Measurements from ENCODE around the gene CACNA2D3.
"Not testable (repeated sequence)": the region's sequence is repeated elsewhere in the genome, so short reads cannot be mapped to it uniquely, and the experiment has no call there.

The CACNA2D3 gene

DNA sequence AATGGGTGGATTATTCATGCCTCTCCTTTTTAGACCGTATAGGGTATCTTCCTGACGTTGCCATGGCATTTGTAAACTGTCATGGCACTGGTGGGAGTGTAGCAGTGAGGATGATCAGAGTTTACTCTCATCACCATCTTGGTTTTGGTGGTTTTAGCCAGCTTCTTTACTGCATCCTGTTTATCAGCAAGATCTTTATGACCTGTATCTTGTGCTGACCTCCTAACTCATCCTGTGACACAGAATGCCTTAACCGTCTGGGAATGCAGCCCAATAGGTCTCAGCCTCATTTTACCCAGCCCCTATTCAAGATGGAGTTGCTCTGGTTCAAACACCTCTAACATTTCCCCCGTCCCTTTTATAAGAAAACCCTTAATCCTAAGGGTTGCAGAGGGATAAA, 855.6 kb downstream of the CACNA2D3 start:
- H3K4me1 Mint-ChIP-seq (ENCODE audit: low read depth); H3K27ac Mint-ChIP-seq; H3K9me3 Mint-ChIP-seq; DNase-seq (ENCODE audit: low spot score); H3K27me3 Mint-ChIP-seq (ENCODE audit: low read depth); H3K36me3 Mint-ChIP-seq (ENCODE audit: low read depth); H3K4me3 Mint-ChIP-seq: not testable (repeated sequence)

DNA sequence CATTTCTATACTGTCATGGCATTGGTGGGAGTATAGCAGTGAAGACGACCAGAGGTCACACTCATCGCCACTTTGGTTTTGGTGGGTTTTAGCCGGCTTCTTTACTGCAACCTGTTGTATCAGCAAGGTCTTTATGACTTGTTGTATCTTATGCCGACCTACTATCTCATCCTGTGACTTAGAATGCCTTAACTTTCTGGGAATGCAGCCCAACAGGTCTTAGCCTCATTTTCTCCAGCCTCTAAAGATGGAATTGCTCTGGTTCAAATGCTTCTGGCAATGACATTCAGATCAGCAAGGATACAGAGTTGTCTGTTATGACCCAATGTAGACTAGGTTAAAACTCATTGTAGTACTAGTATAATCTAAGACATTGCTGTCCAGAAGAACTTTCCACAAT, 860.5 kb downstream of the CACNA2D3 start:
- Mint-ChIP-seq H3K27me3 (ENCODE audit: low read depth) (no peaks in the 10 kb centered on the region), H3K36me3 (ENCODE audit: low read depth) (no peaks in the 10 kb centered on the region), H3K4me3 (no peak overlapping the region), H3K4me1 (ENCODE audit: low read depth) (no peaks in the 10 kb centered on the region), H3K27ac (no peak overlapping the region), H3K9me3 (peaks cover 5% of the 10 kb centered on the region)
- no peak for DNase-seq (ENCODE audit: low spot score)

DNA sequence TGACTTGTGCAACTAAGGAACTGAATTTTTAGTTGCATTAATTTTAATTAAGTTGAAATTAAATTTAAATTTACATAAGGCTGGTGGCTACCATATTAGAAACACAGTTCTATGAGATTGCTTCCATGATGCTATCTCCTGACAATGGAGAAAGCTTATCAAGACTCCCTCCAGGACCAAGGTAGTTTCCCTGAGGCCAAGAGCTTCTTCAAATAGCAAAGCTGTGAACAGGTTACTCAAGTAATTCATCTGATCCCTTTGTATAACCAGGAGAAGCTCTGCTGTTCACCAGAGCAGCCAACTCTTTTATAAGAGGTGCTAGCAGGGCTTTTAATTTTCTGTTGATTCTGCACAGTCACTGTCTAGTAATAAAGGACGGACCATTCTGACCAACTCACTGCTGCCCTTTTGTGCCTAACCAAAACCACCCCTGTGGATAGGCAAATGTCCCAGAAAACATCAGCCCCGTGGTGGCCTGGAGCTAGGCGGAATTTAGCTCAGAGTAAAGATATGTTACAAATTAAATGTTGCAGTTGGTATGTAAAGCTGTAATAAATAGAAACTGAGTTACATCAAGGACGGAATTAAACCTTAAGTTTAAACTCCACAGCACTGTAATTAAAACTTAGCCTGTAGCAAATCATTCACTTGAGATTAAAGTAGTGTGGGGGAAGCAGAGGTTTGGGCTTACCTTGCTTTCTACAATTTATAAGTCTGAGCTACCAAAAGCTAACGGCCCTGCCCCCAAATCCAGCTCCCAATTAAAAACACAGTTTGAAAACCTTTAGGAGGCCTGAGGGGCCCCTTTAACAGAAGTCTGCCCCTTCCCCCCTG, 861.1 kb downstream of the CACNA2D3 start:
- DNase-seq (ENCODE audit: low spot score): no peak
- no peaks in the 10 kb centered on the region for H3K27me3 Mint-ChIP-seq (ENCODE audit: low read depth)
- H3K9me3 Mint-ChIP-seq: peaks cover 5% of the 10 kb centered on the region
- H3K4me1 Mint-ChIP-seq (ENCODE audit: low read depth): no peaks in the 10 kb centered on the region
- H3K27ac Mint-ChIP-seq: no peak overlapping the region
- H3K4me3 Mint-ChIP-seq: no peak overlapping the region
- H3K36me3 Mint-ChIP-seq (ENCODE audit: low read depth): no peaks in the 10 kb centered on the region

DNA sequence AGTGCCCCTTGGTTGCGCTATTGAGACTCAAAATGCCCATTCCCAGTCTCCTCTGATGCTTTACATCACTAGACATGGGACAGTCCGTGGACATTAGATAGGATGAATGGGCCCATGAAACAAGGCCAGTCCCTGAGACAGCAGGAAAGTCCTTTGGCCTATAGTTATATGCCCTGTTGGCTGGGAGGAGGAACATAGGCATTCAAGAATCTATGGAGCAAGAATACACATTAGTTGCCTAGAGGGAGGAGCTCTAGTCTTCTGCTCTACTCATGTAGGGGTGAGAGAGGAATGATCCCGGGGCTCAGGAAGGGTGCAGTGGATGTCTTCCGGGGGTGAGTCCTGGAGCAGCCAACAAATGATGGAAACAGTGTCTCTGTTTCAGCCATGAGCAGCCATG, 863.5 kb downstream of the CACNA2D3 start:
- no peaks in the 10 kb centered on the region for H3K4me1 Mint-ChIP-seq (ENCODE audit: low read depth)
- H3K27me3 Mint-ChIP-seq (ENCODE audit: low read depth): no peaks in the 10 kb centered on the region
- H3K27ac Mint-ChIP-seq: no peak overlapping the region
- peaks cover 5% of the 10 kb centered on the region for H3K9me3 Mint-ChIP-seq
- no peaks in the 10 kb centered on the region for H3K36me3 Mint-ChIP-seq (ENCODE audit: low read depth)
- H3K4me3 Mint-ChIP-seq: no peak overlapping the region
- no peak for DNase-seq (ENCODE audit: low spot score)

DNA sequence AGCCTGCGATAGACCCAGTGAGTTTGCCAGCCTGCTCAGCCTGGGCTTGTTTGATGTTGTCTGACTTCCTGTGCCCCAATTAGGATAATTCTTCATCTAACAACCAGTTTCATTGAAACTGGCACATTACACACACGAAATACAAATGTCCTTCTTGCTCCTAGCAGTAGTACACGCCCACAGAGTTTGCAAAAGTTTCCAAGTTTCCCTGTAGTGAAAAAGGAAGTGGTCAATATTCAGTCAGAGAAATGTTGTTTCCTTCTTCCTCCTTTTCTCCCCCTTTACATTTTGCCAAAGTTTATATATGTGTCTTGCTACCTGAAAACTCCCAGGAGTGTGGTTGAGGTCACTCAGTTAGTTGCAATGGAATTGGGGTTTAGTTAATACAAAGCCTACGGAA, 863.9 kb downstream of the CACNA2D3 start:
- Mint-ChIP-seq H3K27ac (no peak overlapping the region), H3K36me3 (ENCODE audit: low read depth) (no peaks in the 10 kb centered on the region), H3K9me3 (peaks cover 5% of the 10 kb centered on the region), H3K27me3 (ENCODE audit: low read depth) (no peaks in the 10 kb centered on the region), H3K4me3 (no peak overlapping the region), H3K4me1 (ENCODE audit: low read depth) (no peaks in the 10 kb centered on the region)
- no peak for DNase-seq (ENCODE audit: low spot score)

DNA sequence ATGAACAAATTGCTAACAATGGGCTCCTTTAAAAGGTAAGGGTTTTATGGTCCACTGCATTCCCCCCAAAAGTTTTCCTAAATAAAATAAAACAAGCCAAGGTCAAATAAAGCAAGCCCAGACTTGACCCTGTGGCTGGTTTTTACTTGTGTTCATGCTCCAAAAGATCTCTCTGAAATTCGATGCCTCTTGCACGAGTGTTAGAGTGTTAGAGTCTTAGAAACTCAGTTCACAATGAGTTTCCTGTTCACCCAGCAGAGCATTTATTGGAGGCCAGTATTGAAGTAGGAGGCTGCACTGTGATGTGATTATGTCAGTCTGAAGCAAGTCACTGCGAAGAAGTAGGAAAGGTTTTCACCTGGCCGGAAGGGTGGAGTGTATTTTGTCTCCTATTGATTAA, 865.4 kb downstream of the CACNA2D3 start:
- Mint-ChIP-seq H3K27ac (no peak overlapping the region), H3K4me3 (no peak overlapping the region), H3K4me1 (ENCODE audit: low read depth) (no peaks in the 10 kb centered on the region), H3K36me3 (ENCODE audit: low read depth) (no peaks in the 10 kb centered on the region), H3K27me3 (ENCODE audit: low read depth) (no peaks in the 10 kb centered on the region), H3K9me3 (peaks cover 5% of the 10 kb centered on the region)
- no peak for DNase-seq (ENCODE audit: low spot score)

DNA sequence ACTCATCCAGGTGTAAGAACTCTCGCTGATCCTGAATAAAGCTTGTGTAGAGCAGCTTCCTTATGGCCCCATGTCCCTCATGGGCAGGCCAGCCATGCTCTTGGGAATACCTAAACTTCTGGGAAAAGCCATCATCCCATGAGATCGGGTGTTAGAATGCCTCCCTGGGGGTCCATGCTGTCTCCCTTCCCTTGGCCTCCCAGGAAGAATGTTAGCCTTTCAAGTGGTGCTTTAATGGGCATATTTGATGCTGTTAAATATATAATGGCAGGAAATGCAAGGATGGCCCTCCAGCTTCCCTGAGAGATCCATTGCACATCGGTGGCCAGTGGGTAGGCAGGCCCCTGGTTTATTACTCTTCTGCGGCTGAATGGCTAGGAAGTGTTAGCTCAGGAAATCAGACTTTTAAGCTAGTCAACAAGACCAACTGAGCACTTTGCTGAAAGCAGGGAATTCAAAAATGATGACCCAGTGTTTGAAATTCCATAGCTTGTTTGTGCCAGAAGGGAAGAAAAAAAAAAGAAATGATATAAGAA, 866.0 kb downstream of the CACNA2D3 start:
- H3K27me3 Mint-ChIP-seq (ENCODE audit: low read depth): no peaks in the 10 kb centered on the region
- H3K27ac Mint-ChIP-seq: no peak overlapping the region
- H3K36me3 Mint-ChIP-seq (ENCODE audit: low read depth): no peaks in the 10 kb centered on the region
- no peak for DNase-seq (ENCODE audit: low spot score)
- H3K4me3 Mint-ChIP-seq: no peak overlapping the region
- H3K4me1 Mint-ChIP-seq (ENCODE audit: low read depth): no peaks in the 10 kb centered on the region
- H3K9me3 Mint-ChIP-seq: peaks cover 5% of the 10 kb centered on the region

DNA sequence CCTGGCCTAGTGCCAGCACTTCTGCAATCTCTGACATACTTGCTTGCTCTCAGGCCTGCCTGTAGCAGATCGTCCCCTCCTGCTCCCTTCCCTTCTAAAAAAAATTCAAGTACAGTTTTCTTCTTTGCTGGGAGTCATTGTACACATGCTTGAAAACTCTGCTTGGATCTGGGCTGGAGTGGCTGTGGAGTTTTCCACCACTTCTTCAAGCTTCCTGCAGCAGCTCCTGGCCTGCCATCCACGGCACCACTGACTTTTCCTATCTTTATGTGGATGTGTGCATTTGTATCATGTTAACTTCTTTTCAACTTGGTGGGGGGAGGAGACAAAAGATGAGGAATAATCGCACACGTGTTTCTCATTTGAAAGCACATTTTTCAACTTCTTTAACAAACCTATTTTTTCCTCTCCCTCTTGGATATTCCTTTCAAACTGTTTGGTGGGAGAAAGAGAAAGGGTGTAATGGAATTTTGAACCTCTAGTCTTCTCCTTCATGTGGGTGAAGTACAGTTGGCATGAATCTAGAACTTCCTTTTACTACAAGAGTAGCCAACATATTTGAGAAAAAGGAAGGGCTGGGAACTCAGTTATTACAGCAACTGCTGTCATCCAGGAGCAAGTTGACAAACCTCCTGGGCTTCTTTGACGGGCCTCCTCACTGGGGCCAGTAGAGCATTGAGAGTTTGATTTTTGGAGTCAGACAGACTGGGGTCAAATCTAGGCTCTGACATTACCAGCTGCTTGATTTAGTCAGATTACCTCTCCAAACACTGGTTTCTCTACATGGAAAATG, 866.7 kb downstream of the CACNA2D3 start:
- H3K4me3 Mint-ChIP-seq: no peak overlapping the region
- H3K27ac Mint-ChIP-seq: no peak overlapping the region
- DNase-seq (ENCODE audit: low spot score): no peak
- no peaks in the 10 kb centered on the region for H3K4me1 Mint-ChIP-seq (ENCODE audit: low read depth)
- no peaks in the 10 kb centered on the region for H3K36me3 Mint-ChIP-seq (ENCODE audit: low read depth)
- no peaks in the 10 kb centered on the region for H3K27me3 Mint-ChIP-seq (ENCODE audit: low read depth)
- H3K9me3 Mint-ChIP-seq: peaks cover 5% of the 10 kb centered on the region

DNA sequence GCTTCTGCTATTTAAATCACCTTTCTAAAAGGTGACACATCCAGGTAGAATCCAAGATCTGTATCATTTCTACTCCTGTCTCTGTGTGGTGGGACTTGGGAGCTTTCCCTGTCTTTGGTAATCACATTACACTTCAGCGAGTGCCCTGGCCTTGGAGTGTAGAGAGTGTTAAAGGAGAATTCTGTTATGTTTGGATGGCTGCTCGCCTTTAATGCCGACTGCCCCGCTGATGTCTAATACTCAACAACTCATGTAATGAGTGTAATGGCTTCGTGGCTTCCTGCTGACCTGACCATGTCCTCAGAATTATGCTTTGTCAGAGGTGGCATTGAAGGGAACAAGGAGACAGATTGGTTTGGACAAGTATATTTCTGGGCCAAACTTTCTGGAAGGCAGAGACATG, 871.8 kb downstream of the CACNA2D3 start:
- Mint-ChIP-seq H3K27ac (no peak overlapping the region), H3K36me3 (ENCODE audit: low read depth) (no peaks in the 10 kb centered on the region), H3K4me1 (ENCODE audit: low read depth) (no peaks in the 10 kb centered on the region), H3K27me3 (ENCODE audit: low read depth) (no peaks in the 10 kb centered on the region), H3K9me3 (peaks cover 7% of the 10 kb centered on the region), H3K4me3 (no peak overlapping the region)
- DNase-seq (ENCODE audit: low spot score): no peak

DNA sequence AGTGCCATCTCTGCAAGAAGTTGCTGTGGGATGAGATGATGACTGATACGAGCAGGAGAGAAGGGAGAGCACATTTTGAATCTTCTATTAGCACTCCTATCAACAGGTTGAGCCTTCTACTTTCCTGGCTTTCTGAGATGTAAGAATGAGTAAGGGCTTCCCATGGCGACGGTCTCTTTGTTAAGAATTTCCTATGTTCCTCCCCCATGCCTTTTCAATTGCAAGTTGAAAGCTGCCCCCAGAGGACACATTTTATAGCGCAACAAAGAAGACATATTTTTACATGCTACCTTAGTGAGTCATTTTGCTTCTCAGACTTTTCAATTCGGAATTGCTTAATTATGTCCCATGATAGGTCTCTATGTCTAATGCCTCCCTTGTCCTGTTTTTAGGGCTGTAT, 876.8 kb downstream of the CACNA2D3 start:
- H3K9me3 Mint-ChIP-seq: peaks cover 7% of the 10 kb centered on the region
- DNase-seq (ENCODE audit: low spot score): no peak
- H3K4me3 Mint-ChIP-seq: no peak overlapping the region
- no peaks in the 10 kb centered on the region for H3K27me3 Mint-ChIP-seq (ENCODE audit: low read depth)
- no peaks in the 10 kb centered on the region for H3K4me1 Mint-ChIP-seq (ENCODE audit: low read depth)
- no peak overlapping the region for H3K27ac Mint-ChIP-seq
- H3K36me3 Mint-ChIP-seq (ENCODE audit: low read depth): no peaks in the 10 kb centered on the region

DNA sequence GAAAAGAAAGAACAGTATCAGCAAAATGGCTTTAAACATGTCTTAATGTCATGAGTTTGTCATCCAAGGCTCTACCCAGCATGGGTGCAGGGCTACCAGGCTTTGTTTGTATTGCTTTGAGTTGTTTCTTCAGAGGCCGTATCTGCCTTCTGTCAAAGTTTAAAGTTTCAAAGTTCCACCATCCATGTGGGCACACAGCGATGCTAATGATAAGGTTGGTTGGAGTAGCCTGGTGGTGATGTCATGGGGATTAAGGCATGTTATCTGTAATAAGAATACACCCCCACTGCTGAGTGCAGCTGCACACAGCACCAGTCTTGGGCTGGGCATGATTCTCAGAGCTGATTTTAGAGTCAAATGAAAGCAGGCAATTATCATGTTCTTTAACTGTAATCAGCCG, 877.5 kb downstream of the CACNA2D3 start:
- Mint-ChIP-seq H3K36me3 (ENCODE audit: low read depth) (no peaks in the 10 kb centered on the region), H3K27ac (no peak overlapping the region), H3K4me3 (no peak overlapping the region), H3K27me3 (ENCODE audit: low read depth) (no peaks in the 10 kb centered on the region), H3K4me1 (ENCODE audit: low read depth) (no peaks in the 10 kb centered on the region), H3K9me3 (peaks cover 7% of the 10 kb centered on the region)
- DNase-seq (ENCODE audit: low spot score): no peak

DNA sequence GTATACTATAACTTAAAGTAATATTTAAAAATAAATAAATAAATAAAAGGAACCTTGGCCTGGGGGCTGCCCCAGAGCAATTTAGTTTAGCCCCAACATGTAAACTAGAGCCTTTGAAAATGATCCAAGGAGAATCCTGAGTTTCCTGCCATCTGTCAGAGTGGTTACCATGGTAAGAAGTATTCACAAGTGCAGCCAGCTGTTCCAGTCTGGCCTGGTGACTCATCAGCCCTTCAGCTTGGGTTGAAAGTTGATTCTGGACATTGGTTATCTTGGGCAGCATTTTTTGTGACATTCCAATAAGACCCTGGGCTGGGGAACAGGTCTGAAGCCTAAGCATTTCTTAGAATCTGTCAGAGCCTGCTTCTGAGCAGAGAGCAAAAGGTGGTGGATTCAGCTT, 878.2 kb downstream of the CACNA2D3 start:
- Mint-ChIP-seq H3K9me3 (peaks cover 4% of the 10 kb centered on the region), H3K27me3 (ENCODE audit: low read depth) (no peaks in the 10 kb centered on the region), H3K27ac (no peak overlapping the region), H3K4me1 (ENCODE audit: low read depth) (no peaks in the 10 kb centered on the region), H3K36me3 (ENCODE audit: low read depth) (no peaks in the 10 kb centered on the region), H3K4me3 (no peak overlapping the region)
- DNase-seq (ENCODE audit: low spot score): no peak

DNA sequence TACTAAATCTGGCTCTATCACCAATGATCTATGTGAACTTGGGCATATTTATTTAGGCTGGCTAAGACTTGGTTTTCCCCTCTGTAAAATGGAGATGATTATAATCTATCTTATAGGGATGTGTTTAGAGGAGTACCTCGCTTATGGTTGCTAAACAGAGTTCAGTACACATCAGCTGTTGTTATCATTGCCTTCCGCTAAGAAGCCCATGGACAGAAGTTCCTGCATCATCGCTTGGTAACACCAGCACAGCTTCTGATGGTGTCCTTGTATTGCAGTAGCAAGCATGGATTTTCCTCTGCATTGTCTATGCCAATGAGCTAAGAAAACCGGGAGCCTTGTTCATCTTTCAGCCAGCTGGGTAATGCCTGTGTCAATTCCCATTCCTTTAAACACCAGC, 878.6 kb downstream of the CACNA2D3 start:
- Mint-ChIP-seq H3K4me1 (ENCODE audit: low read depth) (no peaks in the 10 kb centered on the region), H3K27me3 (ENCODE audit: low read depth) (no peaks in the 10 kb centered on the region), H3K36me3 (ENCODE audit: low read depth) (no peaks in the 10 kb centered on the region), H3K9me3 (no peaks in the 10 kb centered on the region), H3K27ac (no peak overlapping the region), H3K4me3 (no peak overlapping the region)
- no peak for DNase-seq (ENCODE audit: low spot score)

DNA sequence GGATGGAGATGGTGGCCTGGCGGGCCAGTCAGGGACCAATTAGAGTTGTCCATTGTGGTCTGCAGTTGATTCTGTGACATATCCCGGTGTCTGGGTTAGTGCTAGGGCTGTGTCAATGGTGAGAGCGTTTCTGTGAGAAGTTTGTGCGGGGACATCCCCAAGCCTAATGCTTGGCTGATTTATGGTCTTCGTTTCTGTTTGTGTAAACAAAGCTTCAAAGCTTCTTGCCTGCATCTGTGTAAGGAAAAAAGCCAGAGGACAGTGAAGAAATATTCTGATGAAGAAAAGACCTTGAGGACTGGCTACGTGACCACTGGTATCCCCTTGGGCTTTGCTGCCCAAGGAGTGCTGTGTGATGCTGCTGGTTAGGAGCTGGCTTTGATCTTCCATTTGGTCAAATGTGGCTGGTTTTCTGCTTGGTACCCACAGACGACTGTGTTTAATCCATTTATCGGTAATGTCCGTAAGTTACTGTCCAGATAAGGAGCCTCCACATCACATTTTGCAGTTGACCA, 880.1 kb downstream of the CACNA2D3 start:
- H3K36me3 Mint-ChIP-seq (ENCODE audit: low read depth): no peaks in the 10 kb centered on the region
- H3K4me3 Mint-ChIP-seq: no peak overlapping the region
- no peaks in the 10 kb centered on the region for H3K27me3 Mint-ChIP-seq (ENCODE audit: low read depth)
- no peak for DNase-seq (ENCODE audit: low spot score)
- no peaks in the 10 kb centered on the region for H3K9me3 Mint-ChIP-seq
- no peaks in the 10 kb centered on the region for H3K4me1 Mint-ChIP-seq (ENCODE audit: low read depth)
- H3K27ac Mint-ChIP-seq: no peak overlapping the region
